ENCODE data around the gene FAM186B.

DNA sequence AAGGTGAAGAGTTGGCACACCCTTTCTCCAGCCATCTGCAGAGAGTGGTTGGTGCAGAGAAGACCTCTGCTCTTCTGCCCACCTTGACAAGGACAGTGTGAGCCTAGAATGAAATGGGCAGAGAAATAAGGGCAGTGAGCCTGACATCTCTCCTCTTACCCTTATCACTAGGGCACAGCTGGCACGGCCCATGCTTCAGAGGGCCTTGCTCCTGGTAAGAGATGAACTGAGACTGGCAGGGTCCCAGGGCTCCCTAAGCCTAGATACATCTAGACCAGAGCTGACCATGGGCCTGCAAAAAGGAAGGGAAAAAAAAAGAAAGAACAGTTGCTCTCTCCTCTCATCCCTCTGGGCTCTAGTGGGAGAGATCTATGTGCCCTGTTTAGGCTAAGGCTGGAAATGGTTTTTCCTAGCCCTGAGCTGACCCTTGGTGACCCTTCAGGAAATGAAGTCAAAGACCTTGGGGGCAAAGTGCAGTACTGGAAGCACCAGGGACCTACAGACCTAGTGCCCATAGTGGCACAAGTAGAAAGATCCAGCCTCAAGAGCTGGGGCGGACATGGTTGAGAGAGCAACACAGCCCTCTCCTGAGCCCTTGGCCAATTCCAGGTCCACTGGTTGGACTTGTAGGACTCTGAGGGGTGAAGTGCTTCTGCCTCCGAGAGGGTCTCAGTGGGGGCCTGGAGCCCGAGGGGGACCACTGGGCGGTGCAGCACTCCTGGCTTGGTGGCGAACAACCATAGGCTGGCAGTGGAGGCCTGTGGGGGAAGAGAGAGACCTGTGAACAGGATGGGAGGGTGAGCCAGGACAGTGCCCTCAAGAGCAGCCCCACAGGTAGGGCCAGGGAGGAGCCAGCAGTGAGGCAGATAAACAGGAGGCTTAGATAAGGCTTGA, 40.0 kb upstream of the FAM186B start:
- TF ChIP-seq YY1 (IDR thresholded peaks at IDR 0.05; ENCODE audit: extremely low read depth, insufficient replicate concordance, low read depth, low read length) (no peak), POLR2AphosphoS5 (IDR thresholded peaks at IDR 0.05; ENCODE audit: low read depth, low read length) (no peak), JUND (IDR thresholded peaks at IDR 0.05) (no peak), POLR2A (IDR thresholded peaks at IDR 0.05; ENCODE audit: borderline replicate concordance, extremely low read depth, insufficient read depth, insufficient read length) (no peak), FOSL1 (IDR thresholded peaks at IDR 0.05; ENCODE audit: low read depth) (no peak), EZH2 (IDR thresholded peaks at IDR 0.05) (no peak), ZNF274 (IDR thresholded peaks at IDR 0.05; ENCODE audit: low read depth, low read length) (no peak), CEBPB (IDR thresholded peaks at IDR 0.05; ENCODE audit: low read depth) (no peak)
- TF ChIP-seq, protein P1, sequence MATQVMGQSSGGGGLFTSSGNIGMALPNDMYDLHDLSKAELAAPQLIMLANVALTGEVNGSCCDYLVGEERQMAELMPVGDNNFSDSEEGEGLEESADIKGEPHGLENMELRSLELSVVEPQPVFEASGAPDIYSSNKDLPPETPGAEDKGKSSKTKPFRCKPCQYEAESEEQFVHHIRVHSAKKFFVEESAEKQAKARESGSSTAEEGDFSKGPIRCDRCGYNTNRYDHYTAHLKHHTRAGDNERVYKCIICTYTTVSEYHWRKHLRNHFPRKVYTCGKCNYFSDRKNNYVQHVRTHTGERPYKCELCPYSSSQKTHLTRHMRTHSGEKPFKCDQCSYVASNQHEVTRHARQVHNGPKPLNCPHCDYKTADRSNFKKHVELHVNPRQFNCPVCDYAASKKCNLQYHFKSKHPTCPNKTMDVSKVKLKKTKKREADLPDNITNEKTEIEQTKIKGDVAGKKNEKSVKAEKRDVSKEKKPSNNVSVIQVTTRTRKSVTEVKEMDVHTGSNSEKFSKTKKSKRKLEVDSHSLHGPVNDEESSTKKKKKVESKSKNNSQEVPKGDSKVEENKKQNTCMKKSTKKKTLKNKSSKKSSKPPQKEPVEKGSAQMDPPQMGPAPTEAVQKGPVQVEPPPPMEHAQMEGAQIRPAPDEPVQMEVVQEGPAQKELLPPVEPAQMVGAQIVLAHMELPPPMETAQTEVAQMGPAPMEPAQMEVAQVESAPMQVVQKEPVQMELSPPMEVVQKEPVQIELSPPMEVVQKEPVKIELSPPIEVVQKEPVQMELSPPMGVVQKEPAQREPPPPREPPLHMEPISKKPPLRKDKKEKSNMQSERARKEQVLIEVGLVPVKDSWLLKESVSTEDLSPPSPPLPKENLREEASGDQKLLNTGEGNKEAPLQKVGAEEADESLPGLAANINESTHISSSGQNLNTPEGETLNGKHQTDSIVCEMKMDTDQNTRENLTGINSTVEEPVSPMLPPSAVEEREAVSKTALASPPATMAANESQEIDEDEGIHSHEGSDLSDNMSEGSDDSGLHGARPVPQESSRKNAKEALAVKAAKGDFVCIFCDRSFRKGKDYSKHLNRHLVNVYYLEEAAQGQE (IDR thresholded peaks at IDR 0.05; ENCODE audit: low read depth), result no peak
- TF ChIP-seq, protein P2, sequence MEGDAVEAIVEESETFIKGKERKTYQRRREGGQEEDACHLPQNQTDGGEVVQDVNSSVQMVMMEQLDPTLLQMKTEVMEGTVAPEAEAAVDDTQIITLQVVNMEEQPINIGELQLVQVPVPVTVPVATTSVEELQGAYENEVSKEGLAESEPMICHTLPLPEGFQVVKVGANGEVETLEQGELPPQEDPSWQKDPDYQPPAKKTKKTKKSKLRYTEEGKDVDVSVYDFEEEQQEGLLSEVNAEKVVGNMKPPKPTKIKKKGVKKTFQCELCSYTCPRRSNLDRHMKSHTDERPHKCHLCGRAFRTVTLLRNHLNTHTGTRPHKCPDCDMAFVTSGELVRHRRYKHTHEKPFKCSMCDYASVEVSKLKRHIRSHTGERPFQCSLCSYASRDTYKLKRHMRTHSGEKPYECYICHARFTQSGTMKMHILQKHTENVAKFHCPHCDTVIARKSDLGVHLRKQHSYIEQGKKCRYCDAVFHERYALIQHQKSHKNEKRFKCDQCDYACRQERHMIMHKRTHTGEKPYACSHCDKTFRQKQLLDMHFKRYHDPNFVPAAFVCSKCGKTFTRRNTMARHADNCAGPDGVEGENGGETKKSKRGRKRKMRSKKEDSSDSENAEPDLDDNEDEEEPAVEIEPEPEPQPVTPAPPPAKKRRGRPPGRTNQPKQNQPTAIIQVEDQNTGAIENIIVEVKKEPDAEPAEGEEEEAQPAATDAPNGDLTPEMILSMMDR (IDR thresholded peaks at IDR 0.05 in 2 of 3, conservative IDR thresholded peaks at IDR 0.05 in 1 of 3; ENCODE audit: borderline replicate concordance in 1 of 3, insufficient read depth in 1 of 3, low read depth in 2 of 3, low read length in 2 of 3), result no peak
